Measurements from ENCODE around the gene LCE1D.

LCE1D gene

DNA sequence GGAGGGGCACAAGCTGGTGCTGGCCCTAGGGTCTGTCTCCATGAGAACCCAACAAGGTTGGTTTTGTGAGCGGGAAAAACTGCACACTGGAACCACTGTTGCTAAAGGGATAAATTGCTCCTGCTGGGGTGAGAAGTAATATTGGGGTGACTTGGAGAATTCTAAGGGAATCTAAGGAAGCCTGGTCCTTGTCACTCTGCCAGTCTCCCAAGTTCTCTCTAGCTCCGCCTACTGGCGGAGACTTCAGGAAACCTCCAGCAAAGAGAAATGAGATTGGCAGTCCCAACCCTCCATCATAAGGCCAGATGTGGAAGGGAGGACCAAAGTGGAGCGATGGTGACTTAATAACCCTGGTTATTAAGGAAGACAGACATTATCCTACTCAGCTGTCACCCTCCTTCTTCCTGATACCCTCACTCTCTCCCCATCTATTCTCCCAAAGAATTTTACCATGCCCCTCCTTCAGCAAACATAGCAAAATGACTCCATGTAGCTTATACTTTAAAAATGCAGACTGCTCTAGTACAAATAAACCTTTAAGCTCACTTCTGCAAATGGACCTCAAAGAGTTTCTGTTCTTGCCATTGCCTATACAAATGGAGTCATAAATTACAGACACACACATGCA lies 18.9 kb upstream of the LCE1D start:
- Mint-ChIP-seq H3K9me3 (no peaks in the 10 kb centered on the region), H3K27me3 (peaks cover 19 to 21% of the 10 kb centered on the region in 2 donors), H3K4me3 (no peak overlapping the region), H3K36me3 (no peaks in the 10 kb centered on the region), H3K27ac (no peak overlapping the region), H3K4me1 (no peaks in the 10 kb centered on the region)
- no peak for ATAC-seq (replicated peaks)
- DNase-seq: no peak

DNA sequence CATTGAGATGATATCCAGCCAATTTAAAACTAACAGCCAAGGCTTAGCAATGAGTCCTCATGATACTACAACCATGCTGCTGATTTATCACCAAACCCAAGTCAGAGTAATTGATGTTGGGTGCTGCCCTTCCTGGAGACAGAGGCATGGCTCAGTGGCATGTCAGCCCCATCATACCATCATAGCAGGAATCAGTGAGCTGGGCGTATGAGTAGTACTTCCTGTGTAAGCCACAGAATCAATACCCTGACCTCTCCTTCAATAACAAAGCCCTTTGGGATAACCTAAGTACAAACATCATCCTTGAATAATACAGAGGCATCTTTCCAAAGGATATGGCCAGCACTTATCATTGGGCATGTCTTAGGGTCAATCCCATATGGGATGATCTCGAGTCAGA lies 13.4 kb upstream of the LCE1D start:
- ATAC-seq (replicated peaks): no peak
- no peak overlapping the region for H3K4me3 Mint-ChIP-seq
- H3K27me3 Mint-ChIP-seq: peaks cover 30 to 43% of the 10 kb centered on the region in 2 donors
- no peak overlapping the region for H3K27ac Mint-ChIP-seq
- no peaks in the 10 kb centered on the region for H3K4me1 Mint-ChIP-seq
- H3K36me3 Mint-ChIP-seq: no peaks in the 10 kb centered on the region
- DNase-seq: no peak
- H3K9me3 Mint-ChIP-seq: no peaks in the 10 kb centered on the region

DNA sequence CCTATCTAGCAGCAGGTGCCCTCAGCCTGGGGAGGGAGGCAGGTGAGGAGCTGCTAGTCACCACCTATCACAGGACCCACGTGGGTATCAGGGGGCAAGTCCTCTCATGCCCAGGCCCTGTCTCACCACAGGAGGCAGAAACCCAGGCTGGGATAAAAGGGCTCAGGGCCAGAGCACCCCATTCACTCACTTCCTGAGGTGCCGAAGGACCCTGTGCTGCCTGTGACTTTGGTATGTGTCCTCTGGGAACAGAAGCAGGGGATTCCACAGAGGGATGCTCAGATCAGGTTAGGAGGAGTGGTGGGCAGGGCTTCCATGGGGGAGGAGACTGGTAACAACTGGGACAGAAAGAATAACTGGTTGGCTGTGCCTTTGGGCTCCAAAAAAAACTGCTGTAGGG lies 10.4 kb upstream of the LCE1D start, which contains the start of gene LCE1E:
Gene LCE1E (plus strand): TSS at position 181 of the 400 bp plus-strand sequence. CDS start 1,043 bp downstream, outside the sequence.
- ATAC-seq (replicated peaks) (no peak), DNase-seq (no peak)
- no peak within 1 kb of the TSS for H3K27ac Mint-ChIP-seq
- H3K9me3 Mint-ChIP-seq: no peaks in the 10 kb centered on the region
- H3K27me3 Mint-ChIP-seq: peaks cover 30 to 37% of the 10 kb centered on the region in 2 donors
- H3K4me1 Mint-ChIP-seq: no peaks in the 10 kb centered on the region
- no peak within 1 kb of the TSS for H3K4me3 Mint-ChIP-seq
- H3K36me3 Mint-ChIP-seq: no peaks in the 10 kb centered on the region

DNA sequence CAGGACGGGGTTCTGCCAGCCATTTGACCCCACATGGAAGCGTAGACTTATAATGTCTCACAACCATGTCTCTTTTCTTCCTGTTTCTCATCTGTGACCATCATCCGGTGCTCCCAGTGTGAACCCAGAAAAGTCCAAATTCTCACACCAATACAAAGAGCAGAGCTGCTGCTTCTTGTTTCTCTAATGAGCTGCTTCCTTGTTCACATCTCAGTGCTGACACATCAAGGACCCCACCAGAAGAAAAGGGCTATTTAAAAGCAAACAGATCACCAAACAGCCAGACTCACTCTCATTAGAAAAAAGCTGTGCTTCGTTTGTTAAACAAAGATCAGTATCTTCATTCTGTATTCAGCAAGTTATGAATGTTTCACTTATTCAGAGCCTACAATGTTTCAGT lies 835 bp upstream of the LCE1D start:
- DNase-seq (no peak), ATAC-seq (replicated peaks) (no peak)
- no peak overlapping the region for H3K27ac Mint-ChIP-seq
- peaks cover 0 to 4% of the 10 kb centered on the region in 2 donors for H3K9me3 Mint-ChIP-seq
- peaks cover 11 to 12% of the 10 kb centered on the region in 2 donors for H3K27me3 Mint-ChIP-seq
- no peaks in the 10 kb centered on the region for H3K4me1 Mint-ChIP-seq
- H3K36me3 Mint-ChIP-seq: no peaks in the 10 kb centered on the region
- H3K4me3 Mint-ChIP-seq: no peak overlapping the region

DNA sequence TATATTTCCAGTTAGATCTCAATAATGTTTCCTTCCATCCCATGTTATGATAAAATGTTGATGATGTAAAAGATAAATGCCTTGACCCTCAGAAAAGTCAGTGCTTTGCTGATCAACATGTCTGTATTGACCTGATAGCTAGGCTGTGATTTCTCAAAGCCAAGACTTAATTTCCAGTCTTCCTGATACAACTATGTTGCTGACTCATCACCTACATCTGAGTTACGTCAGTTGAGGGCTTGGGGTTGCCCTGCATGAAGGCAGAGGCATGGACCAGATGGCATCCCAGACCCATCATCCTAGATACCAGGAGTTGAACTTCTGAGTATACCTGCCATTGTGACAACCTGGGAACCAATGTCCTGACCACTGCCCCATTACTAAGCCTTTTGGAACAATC lies 4.8 kb downstream of the LCE1D start:
- no peaks in the 10 kb centered on the region for H3K36me3 Mint-ChIP-seq
- DNase-seq: no peak
- H3K4me3 Mint-ChIP-seq: no peak overlapping the region
- H3K4me1 Mint-ChIP-seq: no peaks in the 10 kb centered on the region
- H3K27me3 Mint-ChIP-seq: peaks cover 42 to 44% of the 10 kb centered on the region in 2 donors
- ATAC-seq (replicated peaks): no peak
- H3K9me3 Mint-ChIP-seq: peaks cover 0 to 4% of the 10 kb centered on the region in 2 donors
- no peak overlapping the region for H3K27ac Mint-ChIP-seq

DNA sequence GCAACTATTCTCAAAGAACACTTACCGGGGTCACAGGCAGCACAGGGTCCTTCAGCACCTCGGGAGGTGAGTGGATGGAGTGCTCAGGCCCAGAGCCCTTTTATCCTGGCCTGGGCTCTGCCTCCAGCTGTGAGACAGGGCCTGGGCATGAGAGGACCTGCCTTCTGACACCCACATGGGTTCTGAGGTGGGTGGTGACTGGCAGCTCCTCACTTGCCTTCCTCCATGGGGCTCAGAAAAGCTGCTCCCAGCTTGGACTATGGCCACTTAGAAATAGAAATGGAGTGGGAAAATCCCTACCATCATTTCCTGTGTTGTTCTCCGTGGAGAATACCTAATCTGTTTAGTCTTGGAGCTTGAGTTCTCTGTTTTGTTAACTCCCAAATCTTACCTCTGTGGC lies 10.1 kb downstream of the LCE1D start, which contains the start of gene LCE1C:
Gene LCE1C (minus strand): TSS at position 76 of the 400 bp plus-strand sequence. CDS start 1,173 bp downstream, outside the sequence.
- Mint-ChIP-seq H3K36me3 (no peaks in the 10 kb centered on the region), H3K27me3 (peaks cover 28 to 38% of the 10 kb centered on the region in 2 donors)

DNA sequence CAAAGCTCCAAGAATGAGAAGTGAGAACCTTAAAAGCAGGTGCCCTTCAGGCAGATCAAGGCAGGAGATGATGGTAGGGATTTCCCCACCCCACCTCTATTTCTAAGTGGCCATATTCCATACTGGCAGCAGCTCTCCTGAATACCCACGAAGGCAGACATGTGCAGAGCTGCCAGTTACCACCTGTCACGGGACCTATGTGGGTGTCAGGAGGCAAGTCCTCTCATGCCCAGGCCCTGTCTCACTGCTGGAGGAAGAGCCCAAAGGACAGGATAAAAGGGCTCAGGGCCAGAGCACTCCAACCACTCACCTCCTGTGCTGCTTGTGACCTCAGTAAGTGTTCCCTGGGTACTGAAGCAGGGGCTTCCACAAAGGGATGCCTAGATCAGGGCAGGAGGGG lies 14.5 kb downstream of the LCE1D start:
- peaks cover 1 to 3% of the 10 kb centered on the region in 2 donors for H3K9me3 Mint-ChIP-seq
- no peak overlapping the region for H3K27ac Mint-ChIP-seq
- no peak overlapping the region for H3K4me3 Mint-ChIP-seq
- peaks cover 13 to 30% of the 10 kb centered on the region in 2 donors for H3K27me3 Mint-ChIP-seq
- ATAC-seq (replicated peaks): peak; percentile 31 to 48
- no peaks in the 10 kb centered on the region for H3K36me3 Mint-ChIP-seq
- DNase-seq: no peak
- H3K4me1 Mint-ChIP-seq: no peaks in the 10 kb centered on the region

More for the DNA sequence above, 10.1 kb downstream of the LCE1D start, which contains the start of gene LCE1C:
- Mint-ChIP-seq H3K27ac (no peak within 1 kb of the TSS), H3K4me1 (no peaks in the 10 kb centered on the region), H3K4me3 (no peak within 1 kb of the TSS), H3K9me3 (peaks cover 1 to 3% of the 10 kb centered on the region in 2 donors)
- DNase-seq (no peak), ATAC-seq (replicated peaks) (no peak)

DNA sequence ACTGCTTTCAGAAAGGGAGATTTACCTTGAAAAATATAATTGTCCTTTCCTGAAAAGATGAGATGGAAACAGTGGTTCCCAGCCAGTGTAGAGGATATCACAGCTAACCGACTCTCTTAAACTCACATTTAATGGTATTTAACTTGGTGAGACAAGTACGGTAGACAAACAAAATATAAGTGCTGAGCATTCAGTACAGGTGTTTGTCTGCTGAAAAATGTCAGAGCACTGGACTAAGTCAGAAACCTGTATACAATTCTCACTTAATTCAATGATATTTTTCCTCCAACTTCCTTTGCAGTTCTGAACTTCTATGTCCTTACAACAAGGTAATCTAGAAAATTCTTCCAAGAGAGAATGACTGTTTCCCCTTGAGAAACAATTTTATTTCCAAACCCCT lies 15.2 kb downstream of the LCE1D start, which contains the start of gene LCE1B:
Gene LCE1B (plus strand): TSS at position 301 of the 400 bp plus-strand sequence. CDS start 476 bp downstream, outside the sequence.
- ATAC-seq (replicated peaks) (no peak), DNase-seq (no peak)
- Mint-ChIP-seq H3K36me3 (no peaks in the 10 kb centered on the region), H3K27ac (no peak within 1 kb of the TSS), H3K4me3 (no peak within 1 kb of the TSS), H3K27me3 (peaks cover 15 to 30% of the 10 kb centered on the region in 2 donors), H3K4me1 (no peaks in the 10 kb centered on the region), H3K9me3 (peaks cover 1 to 3% of the 10 kb centered on the region in 2 donors)

DNA sequence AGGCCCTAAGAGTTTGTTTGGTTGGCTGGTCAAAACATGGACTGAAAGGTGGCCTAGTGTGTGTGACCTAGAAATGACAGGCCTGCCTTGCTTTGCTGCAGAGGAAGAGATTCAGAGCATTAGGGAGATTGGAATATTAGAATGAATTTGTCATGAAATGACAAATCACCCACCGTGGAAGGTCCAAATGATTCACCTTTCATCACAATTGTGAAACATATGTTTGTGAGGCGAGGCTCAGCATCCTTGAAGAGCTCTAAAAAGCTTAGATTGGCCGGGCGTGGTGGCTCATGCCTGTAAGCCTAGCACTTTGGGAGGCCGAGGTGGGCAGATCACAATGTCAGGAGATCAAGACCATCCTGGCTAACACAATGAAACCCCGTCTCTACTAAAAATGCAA lies 20.8 kb downstream of the LCE1D start:
- Mint-ChIP-seq H3K4me1 (peaks cover 3 to 5% of the 10 kb centered on the region in 2 donors), H3K4me3 (no peak overlapping the region), H3K36me3 (no peaks in the 10 kb centered on the region), H3K27ac (no peak overlapping the region), H3K9me3 (peaks cover 0 to 2% of the 10 kb centered on the region in 2 donors), H3K27me3 (peaks cover 18 to 25% of the 10 kb centered on the region in 2 donors)
- DNase-seq: no peak
- no peak for ATAC-seq (replicated peaks)

DNA sequence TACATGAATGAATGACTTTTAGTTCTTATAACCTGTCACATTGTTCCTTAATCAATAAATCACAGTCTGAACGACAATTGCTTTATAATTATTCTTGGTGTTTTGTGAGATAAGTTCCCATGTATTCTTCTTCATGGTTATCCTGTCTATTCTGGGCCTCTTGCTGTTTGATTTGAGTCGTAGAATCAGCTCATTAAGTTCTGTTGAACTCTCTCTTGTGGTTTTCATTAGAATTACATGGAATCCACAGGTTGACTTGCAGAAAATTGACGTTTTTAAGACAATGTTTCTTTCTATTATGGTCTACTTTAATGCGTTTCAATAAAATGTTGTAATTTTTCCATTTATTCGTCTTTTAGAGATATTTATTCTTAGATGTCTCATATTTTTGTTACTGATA lies 26.8 kb downstream of the LCE1D start:
- peaks cover 0 to 2% of the 10 kb centered on the region in 2 donors for H3K9me3 Mint-ChIP-seq
- DNase-seq: no peak
- ATAC-seq (replicated peaks): no peak
- no peaks in the 10 kb centered on the region for H3K36me3 Mint-ChIP-seq
- H3K4me1 Mint-ChIP-seq: peaks cover 3 to 5% of the 10 kb centered on the region in 2 donors
- H3K4me3 Mint-ChIP-seq: no peak overlapping the region
- no peak overlapping the region for H3K27ac Mint-ChIP-seq
- H3K27me3 Mint-ChIP-seq: peaks cover 11 to 25% of the 10 kb centered on the region in 2 donors

DNA sequence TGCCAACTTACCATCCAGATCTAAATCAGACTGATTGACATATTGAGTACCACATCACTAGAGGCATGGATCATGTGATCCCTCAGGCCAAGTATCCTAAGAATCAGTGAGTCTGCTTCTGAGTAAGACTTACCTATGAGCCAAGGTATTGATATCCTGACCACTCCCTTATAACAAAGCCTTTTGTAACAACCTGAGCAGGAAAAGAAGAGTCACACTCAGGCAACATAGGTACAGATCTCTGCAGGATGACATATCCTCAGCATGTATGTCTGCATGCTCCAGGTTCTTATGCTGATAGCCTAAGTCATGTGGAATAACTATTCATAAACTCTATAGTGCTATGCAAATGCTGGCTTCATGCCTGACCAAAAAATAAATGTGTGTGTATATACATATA lies 28.4 kb downstream of the LCE1D start:
- peaks cover 0 to 2% of the 10 kb centered on the region in 2 donors for H3K9me3 Mint-ChIP-seq
- H3K27ac Mint-ChIP-seq: no peak overlapping the region
- ATAC-seq (replicated peaks) (no peak), DNase-seq (no peak)
- H3K4me3 Mint-ChIP-seq: no peak overlapping the region
- no peaks in the 10 kb centered on the region for H3K36me3 Mint-ChIP-seq
- H3K27me3 Mint-ChIP-seq: peaks cover 21 to 38% of the 10 kb centered on the region in 2 donors
- H3K4me1 Mint-ChIP-seq: peaks cover 3 to 5% of the 10 kb centered on the region in 2 donors

DNA sequence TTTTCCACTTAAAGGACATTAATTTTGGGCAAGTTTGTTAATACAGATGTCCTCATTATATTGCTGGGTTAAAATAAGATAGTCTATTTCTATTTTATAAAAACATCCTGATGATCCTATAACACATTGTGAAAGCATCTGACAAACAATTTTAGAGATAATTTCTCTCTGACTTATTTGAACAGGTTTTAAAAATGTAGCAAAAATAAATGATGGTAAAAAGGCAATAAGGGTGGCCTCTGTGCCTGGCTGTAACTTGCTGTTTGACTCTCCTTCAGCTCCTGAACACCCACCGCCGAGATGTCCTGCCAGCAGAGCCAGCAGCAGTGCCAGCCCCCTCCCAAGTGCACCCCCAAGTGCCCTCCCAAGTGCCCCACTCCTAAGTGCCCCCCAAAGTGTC lies 30.7 kb downstream of the LCE1D start, which contains the start of gene LCE1A:
Gene LCE1A (plus strand): TSS at position 301 of the 400 bp plus-strand sequence. CDS start 0 bp downstream, at position 301.
- Mint-ChIP-seq H3K9me3 (no peaks in the 10 kb centered on the region), H3K4me3 (no peak within 1 kb of the TSS), H3K4me1 (no peaks in the 10 kb centered on the region), H3K27ac (no peak within 1 kb of the TSS), H3K36me3 (no peaks in the 10 kb centered on the region), H3K27me3 (peaks cover 33 to 38% of the 10 kb centered on the region in 2 donors)
- no peak for DNase-seq
- ATAC-seq (replicated peaks): no peak

DNA sequence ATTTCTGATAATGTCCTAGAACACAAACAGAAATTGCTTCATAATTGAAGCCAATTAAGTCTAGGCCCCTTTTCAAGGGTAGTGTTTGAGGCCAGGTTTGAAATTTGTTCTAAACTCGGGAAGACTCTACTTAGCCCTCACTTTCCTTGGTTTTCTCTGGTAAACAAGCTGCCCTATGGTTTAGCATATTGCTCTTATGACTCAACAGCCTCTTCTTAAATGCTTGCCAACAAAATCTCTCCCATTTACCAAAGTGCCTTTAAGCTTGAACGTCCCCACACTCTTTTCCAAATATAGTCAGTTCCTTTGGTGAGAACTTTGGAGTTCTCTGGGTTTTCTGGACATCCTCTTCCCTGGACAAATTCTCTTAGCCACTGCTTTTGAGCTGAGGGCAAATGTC lies 40.3 kb downstream of the LCE1D start:
- no peaks in the 10 kb centered on the region for H3K4me1 Mint-ChIP-seq
- peaks cover 7 to 8% of the 10 kb centered on the region in 2 donors for H3K27me3 Mint-ChIP-seq
- peaks cover 0 to 4% of the 10 kb centered on the region in 2 donors for H3K9me3 Mint-ChIP-seq
- H3K27ac Mint-ChIP-seq: no peak overlapping the region
- ATAC-seq (replicated peaks) (no peak), DNase-seq (no peak)
- H3K4me3 Mint-ChIP-seq: no peak overlapping the region
- no peaks in the 10 kb centered on the region for H3K36me3 Mint-ChIP-seq

DNA sequence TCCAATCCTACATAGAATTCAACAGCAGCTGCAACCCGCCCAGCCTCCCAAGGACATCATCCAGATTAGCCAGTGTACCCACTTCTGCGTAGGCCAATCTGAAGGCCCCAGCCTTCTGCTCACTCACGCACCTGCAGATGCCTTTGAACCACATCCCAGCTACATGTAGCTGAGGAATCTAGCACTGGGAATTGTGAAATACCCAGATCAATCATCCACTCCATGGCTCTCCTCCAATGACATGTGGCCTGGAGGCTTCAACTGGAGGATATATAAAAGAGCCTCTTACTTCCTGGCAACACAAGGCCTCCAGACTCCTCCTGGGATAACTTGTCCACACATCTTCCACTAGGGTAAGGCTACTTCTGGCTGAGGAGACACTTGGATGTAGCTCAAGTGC lies 46.0 kb downstream of the LCE1D start, which contains the start of gene LCE6A:
Gene LCE6A (plus strand): TSS at position 301 of the 400 bp plus-strand sequence. CDS start 665 bp downstream, outside the sequence.
- Mint-ChIP-seq H3K36me3 (no peaks in the 10 kb centered on the region), H3K27ac (no peak within 1 kb of the TSS), H3K27me3 (peaks cover 16 to 26% of the 10 kb centered on the region in 2 donors), H3K4me3 (no peak within 1 kb of the TSS), H3K4me1 (no peaks in the 10 kb centered on the region), H3K9me3 (no peaks in the 10 kb centered on the region)
- no peak for DNase-seq
- no peak for ATAC-seq (replicated peaks)
